Activated CD4-positive, alpha-beta memory T cell treated with anti-CD3 and anti-CD28 coated beads for 36 hours (primary cell): ENCODE measurements around the gene NFASC. TPM values are rescaled to one million over a fixed set of nuclear protein-coding genes. Genes with fewer than 3 reads are reported as not detected.

Source experiments
- CTCF ChIA-PET: fragments of 350-600 bp; sonication (Branson Sonifier 250); formaldehyde crosslinking; loops from one replicate; lab custom pipeline; 2021; ENCODE audit warnings: antibody characterized with exemption, inconsistent platforms; lab: Charles Lee
- POLR2A ChIA-PET: fragments of 350-600 bp; sonication (Branson Sonifier 250); formaldehyde crosslinking; loops from one replicate; lab custom pipeline; 2021; ENCODE audit warnings: antibody characterized with exemption; lab: Charles Lee
- DNase-seq: peaks from one replicate; pipeline ENCODE4 v3.0.0-alpha.2; 2020
- H3K27ac Mint-ChIP-seq: one replicate; pipeline ENCODE4 v1.8.0; 2021; ENCODE audit warnings: mixed read lengths
- H3K27me3 Mint-ChIP-seq: one replicate; pipeline ENCODE4 v1.8.0; 2021; ENCODE audit warnings: mixed read lengths
- H3K36me3 Mint-ChIP-seq: one replicate; pipeline ENCODE4 v1.8.0; 2021; ENCODE audit warnings: mixed read lengths
- H3K4me1 Mint-ChIP-seq: one replicate; pipeline ENCODE4 v1.8.0; 2021; ENCODE audit warnings: low read depth, mixed read lengths
- H3K4me3 Mint-ChIP-seq: one replicate; pipeline ENCODE4 v1.8.0; 2021; ENCODE audit warnings: mild to moderate bottlenecking, mixed read lengths
- H3K9me3 Mint-ChIP-seq: one replicate; pipeline ENCODE4 v1.8.0; 2021; ENCODE audit warnings: mixed read lengths
- intact Hi-C: fragments of 100-400 bp; cut with micrococcal nuclease; formaldehyde crosslinking; loops from one replicate; pipeline ENCODE4 v1.15.1; 2023
- total RNA-seq, 2 experiments: library from RNA; stranded (reverse); gene quantifications; one replicate each; pipeline ENCODE4 v1.2.3, GENCODE V29; 2021

Gene NFASC
- total RNA-seq, 2 experiments from 2014 or later: 0.24 to 0.27 TPM

GRCh38 chr1:204863024-204863423, 7.6 kb upstream of the NFASC start:
- no peak overlapping the region for H3K27ac Mint-ChIP-seq
- POLR2A ChIA-PET: no interaction called here
- CTCF ChIA-PET: no interaction called here

GRCh38 chr1:204863730-204864129, 6.9 kb upstream of the NFASC start:
- intact Hi-C loops: no loop called here
- no peak for DNase-seq
- Mint-ChIP-seq H3K4me1 (no peaks in the 10 kb centered on the region), H3K27me3 (peaks cover 10% of the 10 kb centered on the region), H3K36me3 (no peaks in the 10 kb centered on the region), H3K9me3 (no peaks in the 10 kb centered on the region), H3K27ac (no peak overlapping the region), H3K4me3 (no peak overlapping the region)
- POLR2A ChIA-PET: no interaction called here
- CTCF ChIA-PET: no interaction called here

More at GRCh38 chr1:204863024-204863423, 7.6 kb upstream of the NFASC start:
- DNase-seq: no peak
- Mint-ChIP-seq H3K9me3 (no peaks in the 10 kb centered on the region), H3K4me1 (no peaks in the 10 kb centered on the region), H3K36me3 (no peaks in the 10 kb centered on the region), H3K27me3 (peaks cover 11% of the 10 kb centered on the region), H3K4me3 (no peak overlapping the region)
- intact Hi-C loops: no loop called here

- DNase-seq: no peak
- H3K36me3 Mint-ChIP-seq: no peaks in the 10 kb centered on the region
Measured at GRCh38 chr1:204866051-204866596, 4.5 kb upstream of the NFASC start.

GRCh38 chr1:204867203-204867602, 3.5 kb upstream of the NFASC start:
- intact Hi-C loops: no loop called here
- H3K4me3 Mint-ChIP-seq: no peak overlapping the region
- H3K4me1 Mint-ChIP-seq: no peaks in the 10 kb centered on the region
- ChIA-PET POLR2A (no interaction called here), CTCF (no interaction called here)
- no peaks in the 10 kb centered on the region for H3K9me3 Mint-ChIP-seq
- H3K27ac Mint-ChIP-seq: no peak overlapping the region
- H3K27me3 Mint-ChIP-seq: peaks cover 16% of the 10 kb centered on the region
- DNase-seq: no peak
- no peaks in the 10 kb centered on the region for H3K36me3 Mint-ChIP-seq

More at GRCh38 chr1:204866051-204866596, 4.5 kb upstream of the NFASC start:
- Mint-ChIP-seq H3K27ac (no peak overlapping the region), H3K4me3 (no peak overlapping the region), H3K4me1 (no peaks in the 10 kb centered on the region), H3K9me3 (no peaks in the 10 kb centered on the region), H3K27me3 (peaks cover 17% of the 10 kb centered on the region)
- intact Hi-C loops: no loop called here
- POLR2A ChIA-PET: no interaction called here
- CTCF ChIA-PET: no interaction called here

- DNase-seq: no peak
- Mint-ChIP-seq H3K9me3 (no peaks in the 10 kb centered on the region), H3K4me3 (no peak overlapping the region), H3K27ac (no peak overlapping the region), H3K4me1 (no peaks in the 10 kb centered on the region), H3K27me3 (peaks cover 16% of the 10 kb centered on the region), H3K36me3 (no peaks in the 10 kb centered on the region)
- ChIA-PET POLR2A (no interaction called here), CTCF (no interaction called here)
- intact Hi-C loops: no loop called here
Measured at GRCh38 chr1:204867666-204868339, 2.9 kb upstream of the NFASC start.

- Mint-ChIP-seq H3K27ac (no peak overlapping the region), H3K4me3 (no peak overlapping the region), H3K9me3 (no peaks in the 10 kb centered on the region), H3K4me1 (no peaks in the 10 kb centered on the region), H3K27me3 (peaks cover 16% of the 10 kb centered on the region), H3K36me3 (no peaks in the 10 kb centered on the region)
- ChIA-PET POLR2A (no interaction called here), CTCF (no interaction called here)
- intact Hi-C loops: no loop called here
- no peak for DNase-seq
Measured at GRCh38 chr1:204868340-204868700, 2.3 kb upstream of the NFASC start.

- intact Hi-C loops: no loop called here
- POLR2A ChIA-PET: no interaction called here
Measured at GRCh38 chr1:204869097-204869496, 1.6 kb upstream of the NFASC start.

GRCh38 chr1:204871405-204872037, 859 bp downstream of the NFASC start:
- POLR2A ChIA-PET: no interaction called here
- Mint-ChIP-seq H3K36me3 (no peaks in the 10 kb centered on the region), H3K4me1 (no peaks in the 10 kb centered on the region), H3K4me3 (no peak overlapping the region), H3K9me3 (no peaks in the 10 kb centered on the region), H3K27ac (no peak overlapping the region), H3K27me3 (peaks cover 19% of the 10 kb centered on the region)
- intact Hi-C loops: no loop called here
- CTCF ChIA-PET: no interaction called here
- DNase-seq: no peak

More at GRCh38 chr1:204869097-204869496, 1.6 kb upstream of the NFASC start:
- Mint-ChIP-seq H3K36me3 (no peaks in the 10 kb centered on the region), H3K4me3 (no peak overlapping the region), H3K27me3 (peaks cover 16% of the 10 kb centered on the region), H3K9me3 (no peaks in the 10 kb centered on the region), H3K4me1 (no peaks in the 10 kb centered on the region), H3K27ac (no peak overlapping the region)
- CTCF ChIA-PET: no interaction called here
- no peak for DNase-seq

GRCh38 chr1:204872262-204872881, 1.7 kb downstream of the NFASC start:
- Mint-ChIP-seq H3K4me3 (no peak overlapping the region), H3K27ac (no peak overlapping the region), H3K9me3 (no peaks in the 10 kb centered on the region), H3K4me1 (no peaks in the 10 kb centered on the region), H3K27me3 (peaks cover 15% of the 10 kb centered on the region), H3K36me3 (no peaks in the 10 kb centered on the region)
- DNase-seq: no peak
- intact Hi-C loops: no loop called here
- ChIA-PET POLR2A (interaction anchor here (0.6 kb wide), 1 partner anchor 15 kb away, joined by 4 read pairs; no protein-coding TSS in a partner anchor), CTCF (no interaction called here)

- intact Hi-C loops: no loop called here
- ChIA-PET POLR2A (no interaction called here), CTCF (no interaction called here)
- Mint-ChIP-seq H3K4me3 (no peak overlapping the region), H3K27ac (no peak overlapping the region), H3K4me1 (no peaks in the 10 kb centered on the region), H3K36me3 (no peaks in the 10 kb centered on the region), H3K27me3 (peaks cover 19% of the 10 kb centered on the region), H3K9me3 (no peaks in the 10 kb centered on the region)
- no peak for DNase-seq
Measured at GRCh38 chr1:204873176-204873575, 2.5 kb downstream of the NFASC start.

GRCh38 chr1:204873714-204874113, 3.1 kb downstream of the NFASC start:
- Mint-ChIP-seq H3K27ac (no peak overlapping the region), H3K36me3 (no peaks in the 10 kb centered on the region), H3K9me3 (no peaks in the 10 kb centered on the region), H3K27me3 (peaks cover 19% of the 10 kb centered on the region), H3K4me1 (no peaks in the 10 kb centered on the region), H3K4me3 (no peak overlapping the region)
- intact Hi-C loops: no loop called here
- DNase-seq: no peak
- POLR2A ChIA-PET: no interaction called here
- CTCF ChIA-PET: no interaction called here

- H3K9me3 Mint-ChIP-seq: no peaks in the 10 kb centered on the region
- no peak overlapping the region for H3K27ac Mint-ChIP-seq
- POLR2A ChIA-PET: no interaction called here
- no peak for DNase-seq
- H3K27me3 Mint-ChIP-seq: peaks cover 19% of the 10 kb centered on the region
- no peaks in the 10 kb centered on the region for H3K4me1 Mint-ChIP-seq
- no peaks in the 10 kb centered on the region for H3K36me3 Mint-ChIP-seq
- CTCF ChIA-PET: no interaction called here
- intact Hi-C loops: no loop called here
- no peak overlapping the region for H3K4me3 Mint-ChIP-seq
Measured at GRCh38 chr1:204874274-204874673, 3.6 kb downstream of the NFASC start.
